ENCODE data around the gene ADGRB3. TPM values are rescaled to one million over a fixed set of nuclear protein-coding genes. Genes with fewer than 3 reads are reported as not detected.

ADGRB3 gene
- total RNA-seq, 1 donor from 2014 or later = 2.4 TPM

DNA sequence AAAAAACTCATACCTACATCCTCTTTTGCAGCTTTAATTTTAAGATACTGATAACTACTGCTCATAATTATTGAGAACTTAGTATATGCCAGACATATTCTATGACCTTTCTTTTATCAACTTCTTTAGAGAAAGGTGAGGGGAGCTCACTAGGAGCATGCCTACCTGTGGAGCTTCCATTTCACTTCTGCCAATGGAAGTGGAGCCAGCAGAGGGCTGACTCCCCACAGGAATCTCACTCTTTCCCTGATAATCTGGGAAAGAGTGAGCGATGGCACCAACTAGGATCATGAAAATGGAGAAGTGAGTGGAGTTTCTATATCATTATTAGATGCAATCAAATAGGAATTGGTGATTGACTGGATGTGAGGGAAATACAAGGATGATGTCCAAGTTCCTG, 676.8 kb downstream of the ADGRB3 start:
- H3K4me3 Mint-ChIP-seq (ENCODE audit: unreplicated experiment) = no peak overlapping the region
- TF ChIP-seq, protein P1, sequence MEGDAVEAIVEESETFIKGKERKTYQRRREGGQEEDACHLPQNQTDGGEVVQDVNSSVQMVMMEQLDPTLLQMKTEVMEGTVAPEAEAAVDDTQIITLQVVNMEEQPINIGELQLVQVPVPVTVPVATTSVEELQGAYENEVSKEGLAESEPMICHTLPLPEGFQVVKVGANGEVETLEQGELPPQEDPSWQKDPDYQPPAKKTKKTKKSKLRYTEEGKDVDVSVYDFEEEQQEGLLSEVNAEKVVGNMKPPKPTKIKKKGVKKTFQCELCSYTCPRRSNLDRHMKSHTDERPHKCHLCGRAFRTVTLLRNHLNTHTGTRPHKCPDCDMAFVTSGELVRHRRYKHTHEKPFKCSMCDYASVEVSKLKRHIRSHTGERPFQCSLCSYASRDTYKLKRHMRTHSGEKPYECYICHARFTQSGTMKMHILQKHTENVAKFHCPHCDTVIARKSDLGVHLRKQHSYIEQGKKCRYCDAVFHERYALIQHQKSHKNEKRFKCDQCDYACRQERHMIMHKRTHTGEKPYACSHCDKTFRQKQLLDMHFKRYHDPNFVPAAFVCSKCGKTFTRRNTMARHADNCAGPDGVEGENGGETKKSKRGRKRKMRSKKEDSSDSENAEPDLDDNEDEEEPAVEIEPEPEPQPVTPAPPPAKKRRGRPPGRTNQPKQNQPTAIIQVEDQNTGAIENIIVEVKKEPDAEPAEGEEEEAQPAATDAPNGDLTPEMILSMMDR (IDR thresholded peaks at IDR 0.05; ENCODE audit: unreplicated experiment) = no peak
- no peak overlapping the region for H3K27ac Mint-ChIP-seq (ENCODE audit: unreplicated experiment)
- DNase-seq (ENCODE audit: low spot score) = no peak
- H3K36me3 Mint-ChIP-seq (ENCODE audit: low read depth, unreplicated experiment) = no peaks in the 10 kb centered on the region
- no peaks in the 10 kb centered on the region for H3K27me3 Mint-ChIP-seq (ENCODE audit: unreplicated experiment)
- H3K9me3 Mint-ChIP-seq (ENCODE audit: unreplicated experiment) = no peaks in the 10 kb centered on the region
- no peaks in the 10 kb centered on the region for H3K4me1 Mint-ChIP-seq (ENCODE audit: unreplicated experiment)

GRCh38 chr6:69314001-69314400, 678.9 kb downstream of the ADGRB3 start:
- no peaks in the 10 kb centered on the region for H3K9me3 Mint-ChIP-seq (ENCODE audit: unreplicated experiment)
- H3K4me1 Mint-ChIP-seq (ENCODE audit: unreplicated experiment) = no peaks in the 10 kb centered on the region
- DNase-seq (ENCODE audit: low spot score) = no peak
- TF ChIP-seq, protein P1 (IDR thresholded peaks at IDR 0.05; ENCODE audit: unreplicated experiment) = no peak
- H3K27me3 Mint-ChIP-seq (ENCODE audit: unreplicated experiment) = no peaks in the 10 kb centered on the region
- no peaks in the 10 kb centered on the region for H3K36me3 Mint-ChIP-seq (ENCODE audit: low read depth, unreplicated experiment)
- H3K27ac Mint-ChIP-seq (ENCODE audit: unreplicated experiment) = no peak overlapping the region
- H3K4me3 Mint-ChIP-seq (ENCODE audit: unreplicated experiment) = no peak overlapping the region

GRCh38 chr6:69314531-69314930, 679.4 kb downstream of the ADGRB3 start:
- DNase-seq (ENCODE audit: low spot score) = no peak
- Mint-ChIP-seq H3K4me1 (ENCODE audit: unreplicated experiment) (no peaks in the 10 kb centered on the region), H3K27me3 (ENCODE audit: unreplicated experiment) (no peaks in the 10 kb centered on the region), H3K4me3 (ENCODE audit: unreplicated experiment) (no peak overlapping the region), H3K36me3 (ENCODE audit: low read depth, unreplicated experiment) (no peaks in the 10 kb centered on the region), H3K9me3 (ENCODE audit: unreplicated experiment) (no peaks in the 10 kb centered on the region), H3K27ac (ENCODE audit: unreplicated experiment) (no peak overlapping the region)
- TF ChIP-seq, protein P1 (IDR thresholded peaks at IDR 0.05; ENCODE audit: unreplicated experiment) = no peak

- TF ChIP-seq, protein P1 (IDR thresholded peaks at IDR 0.05; ENCODE audit: unreplicated experiment) = no peak
- no peaks in the 10 kb centered on the region for H3K27me3 Mint-ChIP-seq (ENCODE audit: unreplicated experiment)
- H3K9me3 Mint-ChIP-seq (ENCODE audit: unreplicated experiment) = no peaks in the 10 kb centered on the region
- DNase-seq (ENCODE audit: low spot score) = no peak
- H3K4me3 Mint-ChIP-seq (ENCODE audit: unreplicated experiment) = no peak overlapping the region
- H3K27ac Mint-ChIP-seq (ENCODE audit: unreplicated experiment) = no peak overlapping the region
- H3K36me3 Mint-ChIP-seq (ENCODE audit: low read depth, unreplicated experiment) = no peaks in the 10 kb centered on the region
- H3K4me1 Mint-ChIP-seq (ENCODE audit: unreplicated experiment) = no peaks in the 10 kb centered on the region
Measured at GRCh38 chr6:69331886-69332285, 696.8 kb downstream of the ADGRB3 start.

DNA sequence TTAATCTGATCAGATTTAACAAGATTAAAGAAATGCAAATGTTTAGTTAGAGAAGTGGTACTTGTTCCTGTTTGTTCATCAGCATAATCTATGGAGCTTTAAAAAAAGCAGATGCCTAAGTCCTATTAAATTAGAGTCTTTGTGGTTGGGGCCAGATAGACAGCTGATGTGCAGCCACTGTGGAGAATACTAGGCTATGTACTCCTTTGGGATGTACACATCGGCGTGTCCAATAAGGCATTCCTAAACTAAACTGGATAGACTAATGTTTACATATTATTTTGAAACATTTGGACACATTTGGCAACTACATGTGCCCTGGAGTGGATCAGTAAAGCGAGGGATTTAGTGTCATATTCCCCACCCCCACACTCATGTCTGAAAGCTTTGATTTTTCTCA, 702.2 kb downstream of the ADGRB3 start:
- no peak overlapping the region for H3K4me3 Mint-ChIP-seq (ENCODE audit: unreplicated experiment)

More for the DNA sequence above, 702.2 kb downstream of the ADGRB3 start:
- H3K9me3 Mint-ChIP-seq (ENCODE audit: unreplicated experiment) = no peaks in the 10 kb centered on the region
- no peak for DNase-seq (ENCODE audit: low spot score)
- TF ChIP-seq, protein P1 (IDR thresholded peaks at IDR 0.05; ENCODE audit: unreplicated experiment) = no peak
- H3K27ac Mint-ChIP-seq (ENCODE audit: unreplicated experiment) = no peak overlapping the region
- no peaks in the 10 kb centered on the region for H3K4me1 Mint-ChIP-seq (ENCODE audit: unreplicated experiment)
- no peaks in the 10 kb centered on the region for H3K36me3 Mint-ChIP-seq (ENCODE audit: low read depth, unreplicated experiment)
- no peaks in the 10 kb centered on the region for H3K27me3 Mint-ChIP-seq (ENCODE audit: unreplicated experiment)
